Cardiac fibroblast (primary cell): ENCODE results near the gene ITFG1.

Experiments used
- DNase-seq, 2 donors: peaks; one replicate each; pipeline versions ENCODE4 v3.0.0 to v3.0.0-alpha.2; 2010; ENCODE audit warnings: low read depth in 2 of 2
- H3K4me3 ChIP-seq, 2 donors: replicated peaks in 1 of 2; 1 replicate in 1 of 2; 2 replicates in 1 of 2; pipeline ENCODE4 v1.5.1; 2011; ENCODE audit warnings: low read depth in 2 of 2, low read length in 2 of 2, mild to moderate bottlenecking in 2 of 2, moderate library complexity in 1 of 2
- TF ChIP-seq, protein P1 (sequence below): IDR thresholded peaks from one replicate; pipeline ENCODE4 v1.5.1; 2011; ENCODE audit warnings: low read depth, mild to moderate bottlenecking, low read length, inconsistent platforms

ITFG1 gene

DNA sequence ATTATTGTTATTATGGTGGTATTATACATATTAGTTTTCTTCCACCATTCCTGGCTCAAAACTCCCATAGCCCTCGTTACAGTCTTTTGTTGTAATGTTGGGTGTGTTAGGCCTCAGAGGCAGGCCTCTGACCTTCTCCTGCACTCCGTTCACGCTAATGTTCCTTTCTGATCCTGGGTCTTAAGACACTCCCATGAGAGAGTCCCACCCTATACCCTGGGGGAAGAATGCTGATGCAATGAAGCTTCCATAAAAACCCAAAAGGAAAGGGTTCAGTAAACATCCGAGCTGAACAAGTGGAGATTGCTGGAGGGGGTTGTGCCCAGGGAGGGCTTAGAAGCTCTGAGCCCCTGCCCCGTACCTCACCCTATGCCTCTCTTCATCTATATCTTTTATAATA is 175.9 kb downstream of the ITFG1 start:
- no peak overlapping the region for H3K4me3 ChIP-seq
- no peak for DNase-seq
- TF ChIP-seq, protein P1, sequence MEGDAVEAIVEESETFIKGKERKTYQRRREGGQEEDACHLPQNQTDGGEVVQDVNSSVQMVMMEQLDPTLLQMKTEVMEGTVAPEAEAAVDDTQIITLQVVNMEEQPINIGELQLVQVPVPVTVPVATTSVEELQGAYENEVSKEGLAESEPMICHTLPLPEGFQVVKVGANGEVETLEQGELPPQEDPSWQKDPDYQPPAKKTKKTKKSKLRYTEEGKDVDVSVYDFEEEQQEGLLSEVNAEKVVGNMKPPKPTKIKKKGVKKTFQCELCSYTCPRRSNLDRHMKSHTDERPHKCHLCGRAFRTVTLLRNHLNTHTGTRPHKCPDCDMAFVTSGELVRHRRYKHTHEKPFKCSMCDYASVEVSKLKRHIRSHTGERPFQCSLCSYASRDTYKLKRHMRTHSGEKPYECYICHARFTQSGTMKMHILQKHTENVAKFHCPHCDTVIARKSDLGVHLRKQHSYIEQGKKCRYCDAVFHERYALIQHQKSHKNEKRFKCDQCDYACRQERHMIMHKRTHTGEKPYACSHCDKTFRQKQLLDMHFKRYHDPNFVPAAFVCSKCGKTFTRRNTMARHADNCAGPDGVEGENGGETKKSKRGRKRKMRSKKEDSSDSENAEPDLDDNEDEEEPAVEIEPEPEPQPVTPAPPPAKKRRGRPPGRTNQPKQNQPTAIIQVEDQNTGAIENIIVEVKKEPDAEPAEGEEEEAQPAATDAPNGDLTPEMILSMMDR = no peak

DNA sequence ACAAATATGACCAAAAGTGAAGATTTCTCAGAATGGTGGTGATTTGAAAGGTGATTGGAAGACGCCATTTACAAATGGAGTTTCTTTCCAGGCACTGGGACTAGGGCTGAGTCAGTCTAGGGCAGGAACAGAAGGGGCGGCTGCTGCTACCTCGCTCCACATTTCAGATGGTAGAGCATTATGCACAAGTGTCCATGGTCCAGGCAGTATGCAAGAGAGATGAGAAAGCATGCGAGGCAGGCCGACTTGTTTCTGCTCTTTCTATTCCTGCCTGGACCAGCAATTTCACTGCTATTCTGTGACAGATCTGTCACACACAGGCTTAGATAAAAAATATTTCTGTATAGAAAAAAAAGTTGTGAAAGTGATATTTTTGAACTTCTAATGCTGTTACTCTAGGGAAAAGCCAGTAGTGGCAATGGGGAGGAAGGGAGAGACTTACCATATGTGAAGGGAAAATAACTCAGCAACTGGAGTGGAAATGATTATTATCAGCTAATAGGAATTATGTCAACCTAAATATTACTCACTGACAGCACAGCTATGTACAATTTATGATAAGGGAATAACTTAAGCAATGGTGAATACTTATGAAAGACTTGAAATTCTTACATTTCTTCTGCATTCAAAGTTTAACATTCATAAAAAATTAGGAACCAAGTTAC is 182.4 kb downstream of the ITFG1 start:
- TF ChIP-seq, protein P1 = no peak
- peak in 1 of 2 donors; percentile 11 for DNase-seq
- no peak overlapping the region for H3K4me3 ChIP-seq

DNA sequence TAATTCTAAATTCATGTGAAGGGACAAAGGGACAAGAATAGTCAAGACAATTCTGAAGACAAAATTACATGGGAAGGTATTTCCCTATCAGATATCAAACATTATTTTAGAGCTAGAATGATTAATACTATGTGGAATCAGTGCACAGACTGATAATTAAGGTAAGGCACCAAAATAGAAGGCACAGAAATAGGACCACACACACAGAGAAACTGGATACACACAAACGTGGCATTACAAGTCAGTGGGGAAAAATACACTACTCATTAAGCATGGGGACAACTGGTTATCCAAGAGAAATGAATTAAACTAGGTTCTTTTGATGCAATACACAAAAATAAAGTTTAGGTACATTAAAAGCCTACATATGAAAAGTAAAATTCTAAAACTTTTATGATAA is 184.3 kb downstream of the ITFG1 start:
- TF ChIP-seq, protein P1 = no peak
- no peak overlapping the region for H3K4me3 ChIP-seq
- no peak for DNase-seq

DNA sequence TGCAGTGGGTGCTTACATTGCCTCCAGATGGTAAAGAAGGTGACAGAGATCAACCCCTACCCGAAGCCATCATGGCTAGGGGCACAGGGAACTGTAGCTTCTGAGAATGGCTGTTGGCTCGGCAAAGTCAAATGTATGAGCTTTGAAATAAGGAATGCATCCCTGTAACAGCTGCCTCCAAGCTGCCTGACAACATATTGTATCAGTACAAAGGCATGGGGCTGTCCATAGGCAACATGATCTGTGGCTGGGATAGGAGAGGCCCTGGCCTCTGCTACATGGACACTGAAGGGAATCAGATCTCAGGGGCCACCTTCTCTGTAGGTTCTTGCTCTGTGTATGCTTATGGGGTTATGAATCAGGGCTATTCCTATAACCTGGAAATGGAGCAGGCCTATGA is 197.9 kb downstream of the ITFG1 start:
- H3K4me3 ChIP-seq = no peak overlapping the region
- TF ChIP-seq, protein P1 = no peak
- no peak for DNase-seq

DNA sequence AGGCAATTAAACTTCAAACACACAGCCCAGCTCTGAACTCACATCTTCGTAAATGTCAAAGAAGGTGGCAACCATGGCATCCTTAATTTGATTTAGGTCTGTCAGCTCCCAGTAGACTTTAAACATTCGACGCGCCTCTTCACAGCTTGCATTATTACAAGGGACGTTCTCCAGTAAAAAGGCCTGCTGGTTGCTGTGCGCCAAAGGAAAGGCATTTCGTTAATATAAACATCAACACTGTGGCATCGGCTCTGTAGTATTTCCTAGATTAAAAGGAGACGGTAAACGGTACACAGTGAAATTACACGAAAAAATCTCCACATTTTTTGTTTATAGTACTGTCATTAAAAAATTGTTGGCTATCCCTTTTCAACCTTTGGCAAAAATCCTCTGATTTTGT is 200.4 kb downstream of the ITFG1 start:
- no peak overlapping the region for H3K4me3 ChIP-seq
- TF ChIP-seq, protein P1 = no peak
- DNase-seq = no peak

DNA sequence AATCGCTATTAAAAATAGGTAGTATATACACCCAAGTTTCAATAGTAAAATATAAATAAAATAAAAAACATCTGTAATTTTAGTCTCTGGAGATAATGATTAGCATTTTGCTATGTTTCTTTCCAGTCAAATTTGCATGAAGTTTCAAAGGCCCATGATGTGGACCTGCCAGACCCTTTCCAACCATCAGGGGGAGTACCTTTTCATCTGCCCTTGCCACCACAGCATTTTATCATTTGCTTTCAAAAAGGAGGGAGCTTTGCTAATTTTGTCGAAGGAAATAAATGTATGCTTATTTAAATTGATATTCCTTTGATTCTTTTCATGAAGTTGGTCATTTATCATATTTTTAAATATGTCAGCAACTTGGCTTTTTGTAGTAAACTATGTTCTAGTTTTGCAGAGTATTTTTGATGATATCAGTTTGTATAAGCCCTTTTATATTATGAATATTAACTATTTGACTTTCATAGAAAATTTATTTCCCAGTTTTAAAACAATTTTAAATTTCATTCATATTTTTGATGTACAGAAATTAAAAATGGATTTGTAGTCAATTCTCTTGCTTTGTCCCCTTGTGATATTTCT is 201.9 kb downstream of the ITFG1 start:
- TF ChIP-seq, protein P1 = peak; percentile 86
- no peak overlapping the region for H3K4me3 ChIP-seq
- DNase-seq = peak; percentile 27 to 52
